Motor neuron (in vitro differentiated cells): Measurements from ENCODE around the gene IFIT3. TPM values are rescaled to one million over a fixed set of nuclear protein-coding genes. Genes with fewer than 3 reads are reported as not detected.
"Not testable (repeated sequence)": the region's sequence is repeated elsewhere in the genome, so short reads cannot be mapped to it uniquely, and the experiment has no call there.

Source experiments
- ATAC-seq, 8 experiments: fragments of 200-7000 bp; cut with Tn5 transposase; replicated peaks in 6 of 8; 2 replicates each; pipeline ENCODE4 v1.8.0; 2021; ENCODE audit warnings: mild to moderate bottlenecking in 8 of 8, moderate library complexity in 8 of 8
- H3K27ac ChIP-seq, 2 donors: fragments of 250-450 bp; sonication (Bioruptor Pico); 2 replicates each; pipeline ENCODE4 v1.9.0; 2021; ENCODE audit warnings: antibody characterized with exemption in 2 of 2, mild to moderate bottlenecking in 2 of 2, moderate library complexity in 1 of 2
- H3K4me1 ChIP-seq, 2 donors: fragments of 250-450 bp; sonication (Bioruptor Pico); replicated peaks in 1 of 2; 2 replicates each; pipeline ENCODE4 v1.6.1; 2021; ENCODE audit warnings: antibody characterized with exemption in 2 of 2, mild to moderate bottlenecking in 2 of 2, moderate library complexity in 1 of 2
- H3K4me3 ChIP-seq, 5 donors: fragments of 250-450 bp; sonication (Bioruptor Pico); 2 replicates each; pipeline ENCODE4 v1.9.0; 2021; ENCODE audit warnings: antibody characterized with exemption in 5 of 5, mild to moderate bottlenecking in 5 of 5, moderate library complexity in 4 of 5
- WGBS, 10 experiments: fragments of 450-650 bp; shearing (Covaris generic); methylation state at CpG; one replicate each; pipeline ENCODE4 v1.0.0; 2022; 5-methylcytosine and 5-hydroxymethylcytosine counted together
- in situ Hi-C, 9 experiments: fragments of 400-800 bp; cut with MboI; loops; one replicate each; pipeline ENCODE4 v1.15.0; 2021; ENCODE audit warnings: low sequenced_read_pairs in 9 of 9, low pct_unique_long_range_greater_than_20kb in 2 of 9; ENCODE audit not compliant: unreplicated experiment in 9 of 9
- total RNA-seq, 8 experiments: library from RNA; unstranded; fragments of 300-600 nt; gene quantifications; 2 replicates each; pipeline versions ENCODE4 v1.2.3 to v1.2.4, GENCODE V29; 2022

The IFIT3 gene, protein sequence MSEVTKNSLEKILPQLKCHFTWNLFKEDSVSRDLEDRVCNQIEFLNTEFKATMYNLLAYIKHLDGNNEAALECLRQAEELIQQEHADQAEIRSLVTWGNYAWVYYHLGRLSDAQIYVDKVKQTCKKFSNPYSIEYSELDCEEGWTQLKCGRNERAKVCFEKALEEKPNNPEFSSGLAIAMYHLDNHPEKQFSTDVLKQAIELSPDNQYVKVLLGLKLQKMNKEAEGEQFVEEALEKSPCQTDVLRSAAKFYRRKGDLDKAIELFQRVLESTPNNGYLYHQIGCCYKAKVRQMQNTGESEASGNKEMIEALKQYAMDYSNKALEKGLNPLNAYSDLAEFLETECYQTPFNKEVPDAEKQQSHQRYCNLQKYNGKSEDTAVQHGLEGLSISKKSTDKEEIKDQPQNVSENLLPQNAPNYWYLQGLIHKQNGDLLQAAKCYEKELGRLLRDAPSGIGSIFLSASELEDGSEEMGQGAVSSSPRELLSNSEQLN
- total RNA-seq = 100 to 1,000 TPM in 1 of 8 experiments, 10 to 100 TPM in 3, under 1 TPM in 4; 0.65 to 240 (median 15.1) TPM

GRCh38 chr10:89327803-89328441 lies at the start of gene IFIT3:
IFIT3 (plus strand) TSS chr10:89327997; CDS start chr10:89328074, 77 bp downstream.
- Histone ChIP-seq H3K27ac (peak within 1 kb of the TSS in 1 of 2 donors; percentile 48), H3K4me3 (peak within 1 kb of the TSS in 3 of 5 donors; percentile 3 to 16 (median 13)), H3K4me1 (peaks cover 12 to 14% of the 10 kb centered on the region in 2 donors)
- peak; percentile 74 to 92 (median 82) for ATAC-seq
- WGBS, 10 experiments = 0 to 66% (median 15%) methylated on average over 1 to 7 of the region's 7 CpGs
- in situ Hi-C loops = no loop called here

- peak in 7 of 8 experiments; percentile 39 to 93 (median 73) for ATAC-seq
- no peak overlapping the region for H3K27ac ChIP-seq
- H3K4me1 ChIP-seq = peaks cover 4 to 9% of the 10 kb centered on the region in 2 donors
- H3K4me3 ChIP-seq = no peak overlapping the region
- in situ Hi-C loops = no loop called here
- 0 to 100% (median 48%) methylated on average over 1 of the region's 1 CpG; no CpG with 5 or more reads in 2 of the 10 experiments for WGBS, 10 experiments
These were observed 49.7 kb upstream of the IFIT3 start for GRCh38 chr10:89278034-89278535.

DNA sequence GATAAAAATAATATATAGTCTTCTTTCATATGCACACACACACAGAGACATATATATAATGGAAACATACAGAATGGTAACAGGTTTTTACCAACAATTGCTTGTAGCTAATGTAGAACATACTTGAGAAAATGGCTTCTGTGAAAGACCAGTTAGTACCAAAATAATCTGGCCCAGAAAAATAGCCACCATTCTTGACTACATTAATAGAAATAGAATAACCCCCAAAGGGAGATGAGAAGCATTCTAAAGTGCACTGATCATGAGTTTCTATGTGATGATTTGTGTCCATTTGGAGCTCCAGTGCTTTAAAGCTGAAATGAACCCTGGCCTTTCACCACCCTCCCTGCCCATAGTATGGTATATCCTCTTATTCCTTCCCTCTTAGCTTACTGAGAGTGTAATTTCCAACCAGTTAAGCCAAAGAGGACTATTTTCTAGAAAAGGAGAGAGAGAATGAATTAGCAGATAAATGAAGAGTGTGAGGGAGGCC lies 48.9 kb upstream of the IFIT3 start:
- no peak for ATAC-seq
- peaks cover 13 to 16% of the 10 kb centered on the region in 2 donors for H3K4me1 ChIP-seq
- in situ Hi-C loops = no loop called here
- H3K4me3 ChIP-seq = no peak overlapping the region
- no peak overlapping the region for H3K27ac ChIP-seq

- no peak for ATAC-seq
These were observed 48.4 kb upstream of the IFIT3 start for GRCh38 chr10:89279421-89279869.

DNA sequence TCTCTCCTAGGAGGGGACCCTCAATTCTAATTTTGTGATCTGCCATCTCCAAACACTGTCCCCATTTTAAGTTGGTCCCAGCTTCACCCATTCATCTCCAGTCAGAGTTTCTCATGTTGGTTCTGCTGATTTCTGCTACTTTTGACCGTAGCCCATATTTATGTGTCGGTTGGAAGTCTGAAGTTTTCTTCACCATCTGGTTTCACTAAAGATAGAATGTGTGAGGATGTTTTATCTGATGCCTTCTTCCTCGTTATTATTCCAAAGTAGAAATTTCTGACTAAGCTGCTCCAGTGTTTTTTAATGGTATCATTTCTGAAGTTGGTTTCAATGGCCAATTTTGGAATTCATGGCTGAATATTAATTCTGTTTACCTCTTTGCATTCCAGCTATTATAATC lies 47.3 kb upstream of the IFIT3 start:
- ATAC-seq = no peak
- Histone ChIP-seq H3K27ac (no peak overlapping the region), H3K4me3 (no peak overlapping the region), H3K4me1 (peaks cover 21 to 23% of the 10 kb centered on the region in 2 donors)
- in situ Hi-C loops = no loop called here
- 0 to 100% (median 85%) methylated on average over 1 to 3 of the region's 3 CpGs; no CpG with 5 or more reads in 1 of the 10 experiments for WGBS, 10 experiments

More at GRCh38 chr10:89279421-89279869, 48.4 kb upstream of the IFIT3 start:
- H3K27ac ChIP-seq = no peak overlapping the region
- no peak overlapping the region for H3K4me3 ChIP-seq
- WGBS, 10 experiments = 33 to 100% (median 100%) methylated on average over 1 of the region's 1 CpG; no CpG with 5 or more reads in 3 of the 10 experiments
- in situ Hi-C loops = no loop called here
- peaks cover 18 to 20% of the 10 kb centered on the region in 2 donors for H3K4me1 ChIP-seq

- WGBS, 10 experiments = 53 to 100% (median 90%) methylated on average over 1 to 4 of the region's 4 CpGs; no CpG with 5 or more reads in 1 of the 10 experiments
- Histone ChIP-seq H3K27ac (no peak overlapping the region), H3K4me1 (peaks cover 21 to 23% of the 10 kb centered on the region in 2 donors), H3K4me3 (no peak overlapping the region)
- ATAC-seq = no peak
- in situ Hi-C loops = no loop called here
These were observed 46.0 kb upstream of the IFIT3 start for GRCh38 chr10:89281606-89282395.

- 0 to 62% (median 21%) methylated on average over 1 to 6 of the region's 6 CpGs; no CpG with 5 or more reads in 1 of the 10 experiments for WGBS, 10 experiments
- in situ Hi-C loops = no loop called here
These were observed 44.5 kb upstream of the IFIT3 start for GRCh38 chr10:89283025-89283935.

GRCh38 chr10:89283936-89284475 lies 43.8 kb upstream of the IFIT3 start:
- peaks cover 21 to 23% of the 10 kb centered on the region in 2 donors for H3K4me1 ChIP-seq
- ATAC-seq = peak; percentile 84 to 96 (median 92)
- H3K27ac ChIP-seq = peak overlapping the region; percentile 74 to 79
- WGBS, 10 experiments = 0 to 20% (median 5%) methylated on average over 1 to 4 of the region's 4 CpGs; no CpG with 5 or more reads in 1 of the 10 experiments
- in situ Hi-C loops = no loop called here
- peak overlapping the region in 4 of 5 donors; percentile 9 to 19 (median 12) for H3K4me3 ChIP-seq

More at GRCh38 chr10:89283025-89283935, 44.5 kb upstream of the IFIT3 start:
- H3K27ac ChIP-seq = peak overlapping the region; percentile 74 to 79
- peak overlapping the region in 4 of 5 donors; percentile 9 to 19 (median 12) for H3K4me3 ChIP-seq
- peaks cover 21 to 23% of the 10 kb centered on the region in 2 donors for H3K4me1 ChIP-seq
- ATAC-seq = peak; percentile 44 to 61 (median 58)

GRCh38 chr10:89284711-89285110 lies 43.1 kb upstream of the IFIT3 start:
- H3K4me3 ChIP-seq, in situ Hi-C loops: not testable (repeated sequence)
- peak overlapping the region in 1 of 2 donors; percentile 79 for H3K27ac ChIP-seq

DNA sequence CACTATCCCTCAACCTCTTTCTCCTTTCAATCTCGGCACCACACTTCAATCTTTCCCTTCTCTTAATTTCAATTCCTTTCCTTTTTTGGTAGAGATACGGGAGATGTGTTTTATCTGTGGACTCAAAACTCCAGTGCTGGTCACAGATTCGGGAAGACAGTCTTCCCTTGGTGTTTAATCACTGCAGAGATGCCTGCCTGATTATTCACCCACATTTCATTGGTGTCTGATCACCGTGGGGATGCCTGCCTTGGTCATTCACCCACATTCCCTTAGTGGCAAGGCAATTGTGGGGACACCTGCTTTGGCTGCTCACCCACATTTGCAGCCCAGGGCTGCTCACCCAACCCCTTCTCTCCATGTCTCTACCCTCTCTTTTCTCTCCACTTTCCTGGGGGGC lies 42.5 kb upstream of the IFIT3 start:
- ATAC-seq, H3K4me3 ChIP-seq, in situ Hi-C loops, H3K27ac ChIP-seq: not testable (repeated sequence)
- peaks cover 21 to 23% of the 10 kb centered on the region in 2 donors for H3K4me1 ChIP-seq
- WGBS, 10 experiments = 39 to 90% (median 80%) methylated on average over 2 to 4 of the region's 4 CpGs; no CpG with 5 or more reads in 1 of the 10 experiments

More at GRCh38 chr10:89284711-89285110, 43.1 kb upstream of the IFIT3 start:
- peaks cover 21 to 23% of the 10 kb centered on the region in 2 donors for H3K4me1 ChIP-seq
- WGBS, 10 experiments = 44 to 100% (median 100%) methylated on average over 1 to 4 of the region's 6 CpGs; no CpG with 5 or more reads in 1 of the 10 experiments
- ATAC-seq = not testable (repeated sequence)

GRCh38 chr10:89294721-89295239 lies 33.0 kb upstream of the IFIT3 start:
- Histone ChIP-seq H3K27ac (no peak overlapping the region), H3K4me1 (no peaks in the 10 kb centered on the region), H3K4me3 (no peak overlapping the region)
- no peak for ATAC-seq
- in situ Hi-C loops = no loop called here
- 70 to 100% (median 75%) methylated on average over 2 to 3 of the region's 3 CpGs; no CpG with 5 or more reads in 2 of the 10 experiments for WGBS, 10 experiments
